Peyer's patch (tissue), 4 donors: Measurements from ENCODE around the gene SCYL1.

Experiments used
- POLR2A ChIP-seq, 2 donors: fragments of 450-650 bp; IDR thresholded peaks; one replicate each; pipeline ENCODE4 v1.5.1; 2017; ENCODE audit warnings: antibody characterized with exemption in 2 of 2, mild to moderate bottlenecking in 2 of 2, moderate library complexity in 2 of 2
- TF ChIP-seq, protein P1 (sequence below), 6 experiments: fragments of 450-650 bp in 4 of 6; fragments of 200-600 bp in 2 of 6; sonication (generic) in 1 of 6; IDR thresholded peaks; one replicate each; pipeline ENCODE4 v1.5.1; 2017 to 2019; ENCODE audit warnings: antibody characterized with exemption in 6 of 6, mild to moderate bottlenecking in 3 of 6, moderate library complexity in 1 of 6

DNA sequence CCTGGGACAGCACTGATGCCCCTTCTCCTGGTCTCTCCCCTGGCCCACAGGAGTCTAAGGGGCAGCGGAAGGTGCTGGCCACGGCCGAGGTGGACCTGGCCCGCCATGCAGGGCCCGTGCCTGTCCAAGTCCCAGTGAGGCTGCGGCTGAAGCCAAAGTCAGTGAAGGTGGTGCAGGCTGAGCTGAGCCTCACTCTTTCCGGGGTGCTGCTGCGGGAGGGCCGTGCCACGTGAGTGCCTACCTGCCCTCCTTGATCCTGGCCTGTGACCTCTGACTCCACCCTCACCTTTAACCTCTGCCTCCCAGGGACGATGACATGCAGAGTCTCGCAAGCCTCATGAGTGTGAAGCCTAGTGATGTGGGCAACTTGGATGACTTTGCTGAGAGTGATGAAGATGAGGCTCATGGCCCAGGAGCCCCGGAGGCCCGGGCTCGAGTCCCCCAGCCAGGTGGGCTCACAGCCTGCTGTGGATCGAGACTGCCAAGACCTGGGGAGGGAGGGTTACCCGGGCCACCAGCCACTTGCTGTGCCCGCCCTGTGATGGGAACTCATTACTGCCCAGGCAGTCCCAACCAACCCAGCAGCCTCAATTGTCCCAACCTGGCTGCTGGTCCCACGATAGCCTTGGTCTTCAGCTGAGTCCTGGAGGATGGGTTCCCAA, 55.3 kb downstream of the SCYL1 start:
- TF ChIP-seq POLR2A (IDR thresholded peaks at IDR 0.05): no peak
- TF ChIP-seq, protein P1, sequence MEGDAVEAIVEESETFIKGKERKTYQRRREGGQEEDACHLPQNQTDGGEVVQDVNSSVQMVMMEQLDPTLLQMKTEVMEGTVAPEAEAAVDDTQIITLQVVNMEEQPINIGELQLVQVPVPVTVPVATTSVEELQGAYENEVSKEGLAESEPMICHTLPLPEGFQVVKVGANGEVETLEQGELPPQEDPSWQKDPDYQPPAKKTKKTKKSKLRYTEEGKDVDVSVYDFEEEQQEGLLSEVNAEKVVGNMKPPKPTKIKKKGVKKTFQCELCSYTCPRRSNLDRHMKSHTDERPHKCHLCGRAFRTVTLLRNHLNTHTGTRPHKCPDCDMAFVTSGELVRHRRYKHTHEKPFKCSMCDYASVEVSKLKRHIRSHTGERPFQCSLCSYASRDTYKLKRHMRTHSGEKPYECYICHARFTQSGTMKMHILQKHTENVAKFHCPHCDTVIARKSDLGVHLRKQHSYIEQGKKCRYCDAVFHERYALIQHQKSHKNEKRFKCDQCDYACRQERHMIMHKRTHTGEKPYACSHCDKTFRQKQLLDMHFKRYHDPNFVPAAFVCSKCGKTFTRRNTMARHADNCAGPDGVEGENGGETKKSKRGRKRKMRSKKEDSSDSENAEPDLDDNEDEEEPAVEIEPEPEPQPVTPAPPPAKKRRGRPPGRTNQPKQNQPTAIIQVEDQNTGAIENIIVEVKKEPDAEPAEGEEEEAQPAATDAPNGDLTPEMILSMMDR (IDR thresholded peaks at IDR 0.05): no peak
